Measurements from ENCODE around the gene KIF3B. TPM values are rescaled to one million over a fixed set of nuclear protein-coding genes. Genes with fewer than 3 reads are reported as not detected.

KIF3B gene
- total RNA-seq, 2 experiments from 2014 or later, result 25.4 to 25.7 TPM

GRCh38 chr20:32327087-32327681, 49.7 kb downstream of the KIF3B start:
- TF ChIP-seq CTCF (IDR thresholded peaks at IDR 0.05), result no peak
- DNase-seq (no peak), ATAC-seq (no peak)
- Mint-ChIP-seq H3K4me3 (no peak overlapping the region), H3K36me3 (ENCODE audit: low read depth) (peaks cover 35% of the 10 kb centered on the region), H3K27ac (peak overlapping the region; percentile 1), H3K27me3 (no peaks in the 10 kb centered on the region), H3K9me3 (no peaks in the 10 kb centered on the region), H3K4me1 (ENCODE audit: low read depth) (peaks cover 12% of the 10 kb centered on the region)
- ChIA-PET POLR2A (interaction anchor here (1.0 kb wide), 1 partner anchor 11 kb away, joined by 3 read pairs; no protein-coding TSS in a partner anchor), CTCF (no interaction called here)
- intact Hi-C loops (cut with micrococcal nuclease), result no loop called here

GRCh38 chr20:32329817-32330554, 52.5 kb downstream of the KIF3B start:
- Mint-ChIP-seq H3K27ac (no peak overlapping the region), H3K9me3 (no peaks in the 10 kb centered on the region), H3K27me3 (no peaks in the 10 kb centered on the region), H3K4me1 (ENCODE audit: low read depth) (peaks cover 38% of the 10 kb centered on the region), H3K36me3 (ENCODE audit: low read depth) (peaks cover 53% of the 10 kb centered on the region), H3K4me3 (no peak overlapping the region)
- POLR2A ChIA-PET, result no interaction called here
- CTCF ChIA-PET, result interaction anchor here (1.5 kb wide), 1 partner anchor 28 kb away, joined by 3 read pairs; the partner anchor contains the start of gene ASXL1
- intact Hi-C loops (cut with micrococcal nuclease), result loop anchor here (5.0 kb wide), 1 partner anchor 43 kb away; no protein-coding TSS in a partner anchor
- DNase-seq, result no peak
- ATAC-seq, result no peak
- no peak for TF ChIP-seq CTCF (IDR thresholded peaks at IDR 0.05)

GRCh38 chr20:32330555-32330897, 53.1 kb downstream of the KIF3B start:
- no peaks in the 10 kb centered on the region for H3K27me3 Mint-ChIP-seq
- no peaks in the 10 kb centered on the region for H3K9me3 Mint-ChIP-seq
- peaks cover 39% of the 10 kb centered on the region for H3K4me1 Mint-ChIP-seq (ENCODE audit: low read depth)
- no peak overlapping the region for H3K4me3 Mint-ChIP-seq
- no peak overlapping the region for H3K27ac Mint-ChIP-seq
- no peak for TF ChIP-seq CTCF (IDR thresholded peaks at IDR 0.05)
- ATAC-seq (no peak), DNase-seq (no peak)
- intact Hi-C loops (cut with micrococcal nuclease), result loop anchor here (5.0 kb wide), 1 partner anchor 43 kb away; no protein-coding TSS in a partner anchor
- H3K36me3 Mint-ChIP-seq (ENCODE audit: low read depth), result peaks cover 55% of the 10 kb centered on the region
- CTCF ChIA-PET, result interaction anchor here (1.5 kb wide), 1 partner anchor 27 kb away, joined by 3 read pairs; the partner anchor contains the start of gene ASXL1
- POLR2A ChIA-PET, result interaction anchor here (0.7 kb wide), 1 partner anchor 64 kb away, joined by 3 read pairs; no protein-coding TSS in a partner anchor

- no peak for TF ChIP-seq CTCF (IDR thresholded peaks at IDR 0.05)
- intact Hi-C loops (cut with micrococcal nuclease), result loop anchor here (5.0 kb wide), 1 partner anchor 45 kb away; no protein-coding TSS in a partner anchor
- Mint-ChIP-seq H3K27ac (peak overlapping the region; percentile 90), H3K36me3 (ENCODE audit: low read depth) (peaks cover 45% of the 10 kb centered on the region), H3K27me3 (no peaks in the 10 kb centered on the region), H3K9me3 (no peaks in the 10 kb centered on the region), H3K4me1 (ENCODE audit: low read depth) (peaks cover 47% of the 10 kb centered on the region), H3K4me3 (no peak overlapping the region)
- ChIA-PET CTCF (interaction anchor here (0.8 kb wide), 1 partner anchor 29 kb away, joined by 3 read pairs; no protein-coding TSS in a partner anchor), POLR2A (interaction anchor here (0.7 to 2.8 kb wide), 13 partner anchors 9 to 101 kb away, joined by 3 to 15 read pairs (median 4); partner anchors contain the start of gene ASXL1)
- peak; percentile 25 for DNase-seq
- no peak for ATAC-seq
Observed at GRCh38 chr20:32332614-32333013, 55.2 kb downstream of the KIF3B start.
